HT1080 (cell line): Measurements from ENCODE around the gene TAF11L4. TPM values are rescaled to one million over a fixed set of nuclear protein-coding genes. Genes with fewer than 3 reads are reported as not detected.

Experiments
- small RNA-seq: library from RNA; depleted of rRNA; stranded (forward); fragments of <200 nt; gene quantifications from one replicate; pipeline ENCODE3, GENCODE V24; 2014
- total RNA-seq: library from RNA; depleted of rRNA; stranded (reverse); fragments of >200 nt; shearing (Covaris generic); gene quantifications from 2 replicates; pipeline ENCODE4 v1.2.3, GENCODE V29; 2014; rRNA removed

Gene TAF11L4
- total RNA-seq, 1 experiment from 2014 or later: not detected

Small RNAs within 50 kb of the gene (small RNA-seq; reads per million reads assigned to genes)
- not detected for gene AC106774.3

Other genes starting within 250 kb of the TAF11L4 start
- gene TAF11L2, start 23.6 kb upstream of the TAF11L4 start, total RNA-seq: not detected in 2 replicates
- gene TAF11L3, start 3.4 kb upstream of the TAF11L4 start, total RNA-seq: not detected in 2 replicates
- not detected in 2 replicates for gene TAF11L5, start 3.4 kb downstream of the TAF11L4 start, total RNA-seq
- not detected in 2 replicates for gene TAF11L6, start 6.9 kb downstream of the TAF11L4 start, total RNA-seq
- not detected in 2 replicates for gene TAF11L7, start 64.0 kb downstream of the TAF11L4 start, total RNA-seq
- gene TAF11L8, start 69.2 kb downstream of the TAF11L4 start, total RNA-seq: not detected in 2 replicates
- gene TAF11L9, start 72.6 kb downstream of the TAF11L4 start, total RNA-seq: not detected in 2 replicates
- gene TAF11L10, start 76.0 kb downstream of the TAF11L4 start, total RNA-seq: not detected in 2 replicates
- not detected in 2 replicates for gene TAF11L11, start 82.4 kb downstream of the TAF11L4 start, total RNA-seq
- not detected in 2 replicates for gene TAF11L12, start 88.6 kb downstream of the TAF11L4 start, total RNA-seq
- not detected in 2 replicates for gene TAF11L13, start 110.3 kb downstream of the TAF11L4 start, total RNA-seq
- gene TAF11L14, start 112.7 kb downstream of the TAF11L4 start, total RNA-seq: not detected in 2 replicates